ENCODE data around the gene ADGRA3.

Gene ADGRA3

GRCh38 chr4:22521240-22521639 is 5.4 kb upstream of the ADGRA3 start:
- Histone ChIP-seq H3K4me1 (ENCODE audit: control insufficient read depth, insufficient read depth, low read length) (no peaks in the 10 kb centered on the region), H3K27ac (ENCODE audit: extremely low read depth, low read depth, low read length) (no peak overlapping the region), H3K36me3 (ENCODE audit: control insufficient read depth in 2 of 2, insufficient read depth in 1 of 2, low read length in 2 of 2) (no peaks in the 10 kb centered on the region), H3K4me3 (ENCODE audit: low read depth, low read length) (no peak overlapping the region), H3K9me3 (ENCODE audit: control insufficient read depth, insufficient read depth, low read depth, low read length) (no peaks in the 10 kb centered on the region)
- ChIA-PET CTCF (no interaction called here), POLR2A (no interaction called here)
- no peak for TF ChIP-seq BCL11A (tag by site-specific recombination; IDR thresholded peaks at IDR 0.05; ENCODE audit: low read depth)
- no peak for TF ChIP-seq ZNF426 (tag by site-specific recombination; IDR thresholded peaks at IDR 0.05)
- TF ChIP-seq ZNF146 (tag by site-specific recombination; IDR thresholded peaks at IDR 0.05): no peak
- TF ChIP-seq, protein P1, sequence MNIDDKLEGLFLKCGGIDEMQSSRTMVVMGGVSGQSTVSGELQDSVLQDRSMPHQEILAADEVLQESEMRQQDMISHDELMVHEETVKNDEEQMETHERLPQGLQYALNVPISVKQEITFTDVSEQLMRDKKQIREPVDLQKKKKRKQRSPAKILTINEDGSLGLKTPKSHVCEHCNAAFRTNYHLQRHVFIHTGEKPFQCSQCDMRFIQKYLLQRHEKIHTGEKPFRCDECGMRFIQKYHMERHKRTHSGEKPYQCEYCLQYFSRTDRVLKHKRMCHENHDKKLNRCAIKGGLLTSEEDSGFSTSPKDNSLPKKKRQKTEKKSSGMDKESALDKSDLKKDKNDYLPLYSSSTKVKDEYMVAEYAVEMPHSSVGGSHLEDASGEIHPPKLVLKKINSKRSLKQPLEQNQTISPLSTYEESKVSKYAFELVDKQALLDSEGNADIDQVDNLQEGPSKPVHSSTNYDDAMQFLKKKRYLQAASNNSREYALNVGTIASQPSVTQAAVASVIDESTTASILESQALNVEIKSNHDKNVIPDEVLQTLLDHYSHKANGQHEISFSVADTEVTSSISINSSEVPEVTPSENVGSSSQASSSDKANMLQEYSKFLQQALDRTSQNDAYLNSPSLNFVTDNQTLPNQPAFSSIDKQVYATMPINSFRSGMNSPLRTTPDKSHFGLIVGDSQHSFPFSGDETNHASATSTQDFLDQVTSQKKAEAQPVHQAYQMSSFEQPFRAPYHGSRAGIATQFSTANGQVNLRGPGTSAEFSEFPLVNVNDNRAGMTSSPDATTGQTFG (tag by site-specific recombination; IDR thresholded peaks at IDR 0.05; ENCODE audit: borderline replicate concordance): no peak

- ChIA-PET POLR2A (interaction anchor here (0.7 to 1.5 kb wide), 5 partner anchors 9 to 40 kb away, joined by 3 to 7 read pairs (median 3); no protein-coding TSS in a partner anchor), CTCF (interaction anchor here (0.5 to 1.1 kb wide), 2 partner anchors 18 to 59 kb away, joined by 3 read pairs; no protein-coding TSS in a partner anchor)
- peak overlapping the region; percentile 63 for H3K4me3 ChIP-seq (ENCODE audit: low read depth, low read length)
- no peaks in the 10 kb centered on the region for H3K36me3 ChIP-seq (ENCODE audit: control insufficient read depth in 2 of 2, insufficient read depth in 1 of 2, low read length in 2 of 2)
- TF ChIP-seq ZNF274 (IDR thresholded peaks at IDR 0.05; ENCODE audit: low read length) (no peak), ZNF274 (tag by site-specific recombination; IDR thresholded peaks at IDR 0.05; ENCODE audit: borderline replicate concordance) (no peak), EGR2 (tag by site-specific recombination; IDR thresholded peaks at IDR 0.05; ENCODE audit: low read depth) (peak; percentile 51; the same call in 1 of the 2 replicates), ZFHX2 (tag by site-specific recombination; conservative IDR thresholded peaks at IDR 0.05) (peak; percentile 69), ZEB2 (tag by site-specific recombination; IDR thresholded peaks at IDR 0.05) (0 out of 2 replicates have a peak, but pooled peaks have one; percentile 17), ZNF335 (tag by site-specific recombination; conservative IDR thresholded peaks at IDR 0.05) (peak; percentile 78), MYNN (tag by site-specific recombination; IDR thresholded peaks at IDR 0.05; ENCODE audit: borderline replicate concordance) (no peak), ZNF341 (tag by site-specific recombination; IDR thresholded peaks at IDR 0.05; ENCODE audit: low read depth) (peak; percentile 35; the same call in 1 of the 2 replicates), GLIS2 (tag by site-specific recombination; IDR thresholded peaks at IDR 0.05) (peak; percentile 52), ZBTB8A (tag by site-specific recombination; IDR thresholded peaks at IDR 0.05) (peak; percentile 60), GLIS1 (tag by site-specific recombination; IDR thresholded peaks at IDR 0.05) (peak; percentile 65), INSM2 (tag by site-specific recombination; IDR thresholded peaks at IDR 0.05) (no peak), ZNF2 (tag by site-specific recombination; IDR thresholded peaks at IDR 0.05) (0 out of 2 replicates have a peak, but pooled peaks have one; percentile 19), ZNF239 (tag by site-specific recombination; IDR thresholded peaks at IDR 0.05) (no peak), ZBTB20 (tag by site-specific recombination; IDR thresholded peaks at IDR 0.05) (peak; percentile 52; the same call in 1 of the 2 replicates)
- TF ChIP-seq, protein P2, sequence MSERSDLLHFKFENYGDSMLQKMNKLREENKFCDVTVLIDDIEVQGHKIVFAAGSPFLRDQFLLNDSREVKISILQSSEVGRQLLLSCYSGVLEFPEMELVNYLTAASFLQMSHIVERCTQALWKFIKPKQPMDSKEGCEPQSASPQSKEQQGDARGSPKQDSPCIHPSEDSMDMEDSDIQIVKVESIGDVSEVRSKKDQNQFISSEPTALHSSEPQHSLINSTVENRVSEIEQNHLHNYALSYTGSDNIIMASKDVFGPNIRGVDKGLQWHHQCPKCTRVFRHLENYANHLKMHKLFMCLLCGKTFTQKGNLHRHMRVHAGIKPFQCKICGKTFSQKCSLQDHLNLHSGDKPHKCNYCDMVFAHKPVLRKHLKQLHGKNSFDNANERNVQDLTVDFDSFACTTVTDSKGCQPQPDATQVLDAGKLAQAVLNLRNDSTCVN (tag by site-specific recombination; optimal IDR thresholded peaks at IDR 0.05): peak; percentile 50
- TF ChIP-seq, protein P3, sequence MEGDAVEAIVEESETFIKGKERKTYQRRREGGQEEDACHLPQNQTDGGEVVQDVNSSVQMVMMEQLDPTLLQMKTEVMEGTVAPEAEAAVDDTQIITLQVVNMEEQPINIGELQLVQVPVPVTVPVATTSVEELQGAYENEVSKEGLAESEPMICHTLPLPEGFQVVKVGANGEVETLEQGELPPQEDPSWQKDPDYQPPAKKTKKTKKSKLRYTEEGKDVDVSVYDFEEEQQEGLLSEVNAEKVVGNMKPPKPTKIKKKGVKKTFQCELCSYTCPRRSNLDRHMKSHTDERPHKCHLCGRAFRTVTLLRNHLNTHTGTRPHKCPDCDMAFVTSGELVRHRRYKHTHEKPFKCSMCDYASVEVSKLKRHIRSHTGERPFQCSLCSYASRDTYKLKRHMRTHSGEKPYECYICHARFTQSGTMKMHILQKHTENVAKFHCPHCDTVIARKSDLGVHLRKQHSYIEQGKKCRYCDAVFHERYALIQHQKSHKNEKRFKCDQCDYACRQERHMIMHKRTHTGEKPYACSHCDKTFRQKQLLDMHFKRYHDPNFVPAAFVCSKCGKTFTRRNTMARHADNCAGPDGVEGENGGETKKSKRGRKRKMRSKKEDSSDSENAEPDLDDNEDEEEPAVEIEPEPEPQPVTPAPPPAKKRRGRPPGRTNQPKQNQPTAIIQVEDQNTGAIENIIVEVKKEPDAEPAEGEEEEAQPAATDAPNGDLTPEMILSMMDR (tag by site-specific recombination; IDR thresholded peaks at IDR 0.05): peak; percentile 51; the same call in 1 of the 2 replicates
- TF ChIP-seq, protein P4, sequence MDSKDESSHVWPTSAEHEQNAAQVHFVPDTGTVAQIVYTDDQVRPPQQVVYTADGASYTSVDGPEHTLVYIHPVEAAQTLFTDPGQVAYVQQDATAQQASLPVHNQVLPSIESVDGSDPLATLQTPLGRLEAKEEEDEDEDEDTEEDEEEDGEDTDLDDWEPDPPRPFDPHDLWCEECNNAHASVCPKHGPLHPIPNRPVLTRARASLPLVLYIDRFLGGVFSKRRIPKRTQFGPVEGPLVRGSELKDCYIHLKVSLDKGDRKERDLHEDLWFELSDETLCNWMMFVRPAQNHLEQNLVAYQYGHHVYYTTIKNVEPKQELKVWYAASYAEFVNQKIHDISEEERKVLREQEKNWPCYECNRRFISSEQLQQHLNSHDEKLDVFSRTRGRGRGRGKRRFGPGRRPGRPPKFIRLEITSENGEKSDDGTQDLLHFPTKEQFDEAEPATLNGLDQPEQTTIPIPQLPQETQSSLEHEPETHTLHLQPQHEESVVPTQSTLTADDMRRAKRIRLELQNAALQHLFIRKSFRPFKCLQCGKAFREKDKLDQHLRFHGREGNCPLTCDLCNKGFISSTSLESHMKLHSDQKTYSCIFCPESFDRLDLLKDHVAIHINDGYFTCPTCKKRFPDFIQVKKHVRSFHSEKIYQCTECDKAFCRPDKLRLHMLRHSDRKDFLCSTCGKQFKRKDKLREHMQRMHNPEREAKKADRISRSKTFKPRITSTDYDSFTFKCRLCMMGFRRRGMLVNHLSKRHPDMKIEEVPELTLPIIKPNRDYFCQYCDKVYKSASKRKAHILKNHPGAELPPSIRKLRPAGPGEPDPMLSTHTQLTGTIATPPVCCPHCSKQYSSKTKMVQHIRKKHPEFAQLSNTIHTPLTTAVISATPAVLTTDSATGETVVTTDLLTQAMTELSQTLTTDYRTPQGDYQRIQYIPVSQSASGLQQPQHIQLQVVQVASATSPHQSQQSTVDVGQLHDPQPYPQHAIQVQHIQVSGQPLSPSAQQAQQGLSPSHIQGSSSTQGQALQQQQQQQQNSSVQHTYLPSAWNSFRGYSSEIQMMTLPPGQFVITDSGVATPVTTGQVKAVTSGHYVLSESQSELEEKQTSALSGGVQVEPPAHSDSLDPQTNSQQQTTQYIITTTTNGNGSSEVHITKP (tag by site-specific recombination; IDR thresholded peaks at IDR 0.05): peak; percentile 78
- no peaks in the 10 kb centered on the region for H3K9me3 ChIP-seq (ENCODE audit: control insufficient read depth, insufficient read depth, low read depth, low read length)
- H3K4me1 ChIP-seq (ENCODE audit: control insufficient read depth, insufficient read depth, low read length): 0 out of 2 replicates have a peak, but pooled peaks cover 3% of the 10 kb centered on the region
- peak overlapping the region; percentile 86 for H3K27ac ChIP-seq (ENCODE audit: extremely low read depth, low read depth, low read length)
These were observed 550 bp downstream of the ADGRA3 start for GRCh38 chr4:22515145-22515887.

Measured in HEK293 (cell line).